HG02678 (cell line): ENCODE measurements around the gene PRG2.
"Not testable (repeated sequence)": the region's sequence is repeated elsewhere in the genome, so short reads cannot be mapped to it uniquely, and the experiment has no call there.

Experiments used
- ATAC-seq: cut with Tn5 transposase; IDR thresholded peaks from one replicate; pipeline ENCODE4 v1.9.1; 2021; ENCODE audit warnings: mild to moderate bottlenecking, moderate library complexity; ENCODE audit not compliant: unreplicated experiment

The PRG2 gene

GRCh38 chr11:57348636-57349313 lies 41.7 kb downstream of the PRG2 start:
- ATAC-seq = no peak

- ATAC-seq = no peak
These were observed 42.4 kb downstream of the PRG2 start for GRCh38 chr11:57348052-57348451.

GRCh38 chr11:57347336-57347735 lies 43.1 kb downstream of the PRG2 start:
- no peak for ATAC-seq

- ATAC-seq = peak; percentile 75
These were observed 44.8 kb downstream of the PRG2 start for GRCh38 chr11:57345555-57346211.

- no peak for ATAC-seq
These were observed 45.6 kb downstream of the PRG2 start for GRCh38 chr11:57344826-57345225.

GRCh38 chr11:57343825-57344224 lies 46.6 kb downstream of the PRG2 start:
- no peak for ATAC-seq

GRCh38 chr11:57342702-57343101 lies 47.7 kb downstream of the PRG2 start:
- no peak for ATAC-seq

- ATAC-seq = no peak
These were observed 49.1 kb downstream of the PRG2 start for GRCh38 chr11:57341250-57341808.

- no peak for ATAC-seq
These were observed 50.3 kb downstream of the PRG2 start for GRCh38 chr11:57340039-57340615.

GRCh38 chr11:57339328-57339727 lies 51.1 kb downstream of the PRG2 start:
- no peak for ATAC-seq

GRCh38 chr11:57338142-57338541 lies 52.3 kb downstream of the PRG2 start, which contains the start of gene P2RX3:
Gene P2RX3 (plus strand): TSS chr11:57338352. CDS start chr11:57338551, 199 bp downstream.
- ATAC-seq = no peak

- not testable (repeated sequence) for ATAC-seq
These were observed 53.6 kb downstream of the PRG2 start for GRCh38 chr11:57336856-57337255.
